Cardiac fibroblast (primary cell): ENCODE data around the gene EPHB2.
A peak's percentile ranks its signal among the peaks of the same experiment; 100 is the strongest.

Experiments
- DNase-seq, 2 donors: peaks; one replicate each; pipeline versions ENCODE4 v3.0.0 to v3.0.0-alpha.2; 2010; ENCODE audit warnings: low read depth in 2 of 2
- H3K4me3 ChIP-seq, 2 donors: replicated peaks in 1 of 2; 1 replicate in 1 of 2; 2 replicates in 1 of 2; pipeline ENCODE4 v1.5.1; 2011; ENCODE audit warnings: low read depth in 2 of 2, low read length in 2 of 2, mild to moderate bottlenecking in 2 of 2, moderate library complexity in 1 of 2
- TF ChIP-seq, protein P1 (sequence below): IDR thresholded peaks from one replicate; pipeline ENCODE4 v1.5.1; 2011; ENCODE audit warnings: low read depth, mild to moderate bottlenecking, low read length, inconsistent platforms

The EPHB2 gene

GRCh38 chr1:22825486-22826189 lies 115.0 kb downstream of the EPHB2 start:
- H3K4me3 ChIP-seq, result no peak overlapping the region
- TF ChIP-seq, protein P1, sequence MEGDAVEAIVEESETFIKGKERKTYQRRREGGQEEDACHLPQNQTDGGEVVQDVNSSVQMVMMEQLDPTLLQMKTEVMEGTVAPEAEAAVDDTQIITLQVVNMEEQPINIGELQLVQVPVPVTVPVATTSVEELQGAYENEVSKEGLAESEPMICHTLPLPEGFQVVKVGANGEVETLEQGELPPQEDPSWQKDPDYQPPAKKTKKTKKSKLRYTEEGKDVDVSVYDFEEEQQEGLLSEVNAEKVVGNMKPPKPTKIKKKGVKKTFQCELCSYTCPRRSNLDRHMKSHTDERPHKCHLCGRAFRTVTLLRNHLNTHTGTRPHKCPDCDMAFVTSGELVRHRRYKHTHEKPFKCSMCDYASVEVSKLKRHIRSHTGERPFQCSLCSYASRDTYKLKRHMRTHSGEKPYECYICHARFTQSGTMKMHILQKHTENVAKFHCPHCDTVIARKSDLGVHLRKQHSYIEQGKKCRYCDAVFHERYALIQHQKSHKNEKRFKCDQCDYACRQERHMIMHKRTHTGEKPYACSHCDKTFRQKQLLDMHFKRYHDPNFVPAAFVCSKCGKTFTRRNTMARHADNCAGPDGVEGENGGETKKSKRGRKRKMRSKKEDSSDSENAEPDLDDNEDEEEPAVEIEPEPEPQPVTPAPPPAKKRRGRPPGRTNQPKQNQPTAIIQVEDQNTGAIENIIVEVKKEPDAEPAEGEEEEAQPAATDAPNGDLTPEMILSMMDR, result no peak
- no peak for DNase-seq

- no peak overlapping the region for H3K4me3 ChIP-seq
- TF ChIP-seq, protein P1, result no peak
- peak in 1 of 2 donors; percentile 46 for DNase-seq
Observed at GRCh38 chr1:22826604-22827580, 116.3 kb downstream of the EPHB2 start.

GRCh38 chr1:22827666-22828483 lies 117.2 kb downstream of the EPHB2 start:
- no peak for DNase-seq
- TF ChIP-seq, protein P1, result no peak
- no peak overlapping the region for H3K4me3 ChIP-seq

GRCh38 chr1:22828484-22829308 lies 118.1 kb downstream of the EPHB2 start:
- no peak for DNase-seq
- TF ChIP-seq, protein P1, result no peak

GRCh38 chr1:22829309-22829989 lies 118.8 kb downstream of the EPHB2 start:
- TF ChIP-seq, protein P1, result no peak
- H3K4me3 ChIP-seq, result no peak overlapping the region
- DNase-seq, result no peak

More at GRCh38 chr1:22828484-22829308, 118.1 kb downstream of the EPHB2 start:
- H3K4me3 ChIP-seq, result no peak overlapping the region
